HepG2 (cell line): Measurements from ENCODE around the gene FAM47B. TPM values are rescaled to one million over a fixed set of nuclear protein-coding genes. Genes with fewer than 3 reads are reported as not detected.

ENCODE experiments used
- ATAC-seq: fragments of 200-7000 bp; cut with Tn5 transposase; 3 replicates; pipeline ENCODE4 v1.9.1; 2020; ENCODE audit warnings: mild to moderate bottlenecking, moderate library complexity
- BruUV-seq: library from RNA; stranded (reverse); fragments of 400-500 nt; replicated peaks from 2 replicates; lab custom pipeline; 2021; lab: Mats Ljungman, UMichigan
- CTCF ChIA-PET: fragments of 300-600 bp; formaldehyde crosslinking; extraction: SDS; loops from one replicate; lab custom pipeline; 2021; ENCODE audit warnings: low total read pairs, inconsistent platforms, low intra/inter-chr PET ratio; lab: Yijun Ruan, JAX
- POLR2A ChIA-PET: fragments of 350-600 bp; sonication (Branson Sonifier 250); formaldehyde crosslinking; loops from one replicate; lab custom pipeline; 2020; ENCODE audit warnings: antibody characterized with exemption, inconsistent platforms; lab: Yijun Ruan, JAX
- DNase-seq: peaks from one replicate; pipeline ENCODE4 v3.0.0-alpha.2; 2015; ENCODE audit warnings: low spot score
- FAIRE-seq: peaks from 3 replicates; lab custom pipeline; 2011; peaks lifted over from hg19 to GRCh38; lab: Jason Lieb, UNC
- H2AFZ ChIP-seq: one replicate; pipeline ENCODE4 v1.6.1; 2011; ENCODE audit warnings: low read length, inconsistent platforms
- H3K27ac ChIP-seq: fragments of 300-600 bp; 3 replicates; pipeline ENCODE4 v1.8.0; 2011; ENCODE audit warnings: mixed run types, mild to moderate bottlenecking, mixed read lengths, low read length, inconsistent platforms; ENCODE audit not compliant: insufficient read depth; ENCODE audit errors: extremely low read length
- H3K27me3 ChIP-seq, 2 experiments: fragments of 200-600 bp in 1 of 2; 2 replicates in 1 of 2; 3 replicates in 1 of 2; pipeline versions ENCODE4 v1.6.0 to v1.8.0; 2011; ENCODE audit warnings: low read length in 2 of 2, mild to moderate bottlenecking in 2 of 2, moderate library complexity in 2 of 2, inconsistent platforms in 1 of 2; ENCODE audit not compliant: insufficient read depth in 2 of 2, control insufficient read depth in 1 of 2
- H3K36me3 ChIP-seq, 2 experiments: fragments of 200-600 bp in 1 of 2; replicated peaks in 1 of 2; 2 replicates in 1 of 2; 3 replicates in 1 of 2; pipeline versions ENCODE4 v1.5.1 to v1.8.0; 2011; ENCODE audit warnings: low read length in 2 of 2, inconsistent platforms in 1 of 2; ENCODE audit not compliant: insufficient read depth in 2 of 2, control insufficient read depth in 1 of 2
- H3K4me1 ChIP-seq: 2 replicates; pipeline ENCODE4 v1.5.1; 2012; ENCODE audit warnings: low read length, inconsistent platforms; ENCODE audit not compliant: insufficient read depth
- H3K4me2 ChIP-seq: 2 replicates; pipeline ENCODE4 v1.6.0; 2011; ENCODE audit warnings: low read depth, low read length, inconsistent platforms
- H3K4me3 ChIP-seq, 3 experiments: fragments of 200-600 bp in 1 of 3; sonication (generic), shearing (Covaris generic) in 1 of 3; replicated peaks in 1 of 3; 2 replicates each; pipeline ENCODE4 v1.5.1; 2011 to 2016; ENCODE audit warnings: low read length in 3 of 3, inconsistent platforms in 2 of 3, low read depth in 2 of 3, mild to moderate bottlenecking in 2 of 3, control low read depth in 1 of 3, mixed read lengths in 1 of 3; ENCODE audit not compliant: insufficient read depth in 1 of 3
- H3K79me2 ChIP-seq: one replicate; pipeline ENCODE4 v1.6.1; 2011; ENCODE audit warnings: low read length, inconsistent platforms; ENCODE audit not compliant: insufficient read depth
- H3K9ac ChIP-seq: 2 replicates; pipeline ENCODE4 v1.6.0; 2011; ENCODE audit warnings: mild to moderate bottlenecking, low read depth, low read length, inconsistent platforms; ENCODE audit not compliant: insufficient read depth
- H3K9me3 ChIP-seq: 2 replicates; pipeline ENCODE4 v1.5.1; 2012; ENCODE audit warnings: mild to moderate bottlenecking, low read length
- H4K20me1 ChIP-seq: 2 replicates; pipeline ENCODE4 v1.6.0; 2011; ENCODE audit warnings: inconsistent platforms, mild to moderate bottlenecking, low read length, moderate library complexity; ENCODE audit not compliant: insufficient read depth
- BRCA1 ChIP-seq: sonication (generic); formaldehyde crosslinking; IDR thresholded peaks from 2 replicates; pipeline ENCODE4 v1.4.0; 2020; ENCODE audit warnings: missing genetic modification reagents
- CCDC6 ChIP-seq: sonication (generic); formaldehyde crosslinking; IDR thresholded peaks from 2 replicates; pipeline ENCODE4 v1.8.1; 2022; ENCODE audit warnings: mild to moderate bottlenecking, missing genetic modification reagents, moderate library complexity
- IRF2 ChIP-seq: IDR thresholded peaks from 2 replicates; pipeline ENCODE4 v1.6.1; 2018; ENCODE audit warnings: missing genetic modification reagents, missing compliant biosample characterization
- ONECUT2 ChIP-seq: sonication (generic); formaldehyde crosslinking; IDR thresholded peaks from 2 replicates; pipeline ENCODE4 v1.4.0; 2020; ENCODE audit warnings: missing genetic modification reagents
- RFX3 ChIP-seq: IDR thresholded peaks from 2 replicates; pipeline ENCODE4 v1.6.1; 2016; ENCODE audit warnings: missing biosample characterization, missing genetic modification reagents
- SNAI1 ChIP-seq: sonication (generic); formaldehyde crosslinking; IDR thresholded peaks from 2 replicates; pipeline ENCODE4 v1.5.0; 2020; ENCODE audit warnings: mild to moderate bottlenecking, missing genetic modification reagents, borderline replicate concordance
- YY1 ChIP-seq: IDR thresholded peaks from 2 replicates; pipeline ENCODE4 v1.6.1; 2011; ENCODE audit warnings: low read length, low read depth, moderate library complexity, mild to moderate bottlenecking; ENCODE audit not compliant: insufficient read depth, insufficient replicate concordance
- ZNF451 ChIP-seq: sonication (generic); formaldehyde crosslinking; IDR thresholded peaks from 2 replicates; pipeline ENCODE4 v1.5.0; 2020; ENCODE audit warnings: mild to moderate bottlenecking, missing genetic modification reagents
- ZNF567 ChIP-seq: sonication (generic); formaldehyde crosslinking; IDR thresholded peaks from 2 replicates; pipeline ENCODE4 v1.8.1; 2023; ENCODE audit warnings: mild to moderate bottlenecking, missing genetic modification reagents, borderline replicate concordance
- ZNF644 ChIP-seq: IDR thresholded peaks from 2 replicates; pipeline ENCODE4 v1.6.1; 2016; ENCODE audit warnings: low read depth
- WGBS: methylation state at CpG from one replicate; pipeline ENCODE4 v1.1.6; 2017; ENCODE audit warnings: low lambda C conversion rate; 5-methylcytosine and 5-hydroxymethylcytosine counted together
- in situ Hi-C: cut with HindIII; loops from 2 replicates; pipeline ENCODE4 v1.10.0; 2017; ENCODE audit warnings: low pct_unique_long_range_greater_than_20kb; ENCODE audit not compliant: extremely low pct_ligation_motif_present
- intact Hi-C: fragments of 100-400 bp; cut with micrococcal nuclease; formaldehyde crosslinking; loops from one replicate; pipeline ENCODE4 v1.10.0; 2022; ENCODE audit not compliant: unreplicated experiment
- polyA plus RNA-seq, 8 experiments: library from polyadenylated mRNA; depleted of rRNA in 3 of 8; stranded (reverse) in 7 of 8; unstranded in 1 of 8; fragments of >200 nt; fragmentation: Illumina TruSeq in 4 of 8; extraction: Trizol in 4 of 8; gene quantifications; 2 replicates each; pipeline versions ENCODE4 v1.2.1 to v1.2.3, GENCODE V29; 2011 to 2016; ENCODE audit warnings: low read depth in 4 of 8, missing spikeins in 1 of 8, mixed read lengths in 1 of 8; ENCODE audit not compliant: insufficient read depth in 1 of 8
- total RNA-seq, 5 experiments: library from RNA; depleted of rRNA; stranded (reverse); fragments of >200 nt; fragmentation: Illumina TruSeq; extraction: Trizol; gene quantifications; 2 replicates each; pipeline ENCODE4 v1.2.3, GENCODE V29; 2016; ENCODE audit warnings: low read depth in 1 of 5
- TF ChIP-seq, protein P1 (sequence below): sonication (generic); formaldehyde crosslinking; IDR thresholded peaks from 2 replicates; pipeline ENCODE4 v1.5.0; 2020; ENCODE audit warnings: mild to moderate bottlenecking, missing genetic modification reagents
- TF ChIP-seq, protein P2 (sequence below): sonication (generic); formaldehyde crosslinking; conservative IDR thresholded peaks from 2 replicates; pipeline ENCODE4 v1.4.0; 2020; ENCODE audit warnings: missing genetic modification reagents
- TF ChIP-seq, protein P3 (sequence below): sonication (generic); formaldehyde crosslinking; IDR thresholded peaks from 2 replicates; pipeline ENCODE4 v1.5.1; 2020; ENCODE audit warnings: mild to moderate bottlenecking, moderate library complexity, missing genetic modification reagents

The FAM47B gene
- total and polyA plus RNA-seq, 2 of the 13 experiments (the other 11 are each of a cell fraction or from before 2014, with no cell fraction given) = not detected

DNA sequence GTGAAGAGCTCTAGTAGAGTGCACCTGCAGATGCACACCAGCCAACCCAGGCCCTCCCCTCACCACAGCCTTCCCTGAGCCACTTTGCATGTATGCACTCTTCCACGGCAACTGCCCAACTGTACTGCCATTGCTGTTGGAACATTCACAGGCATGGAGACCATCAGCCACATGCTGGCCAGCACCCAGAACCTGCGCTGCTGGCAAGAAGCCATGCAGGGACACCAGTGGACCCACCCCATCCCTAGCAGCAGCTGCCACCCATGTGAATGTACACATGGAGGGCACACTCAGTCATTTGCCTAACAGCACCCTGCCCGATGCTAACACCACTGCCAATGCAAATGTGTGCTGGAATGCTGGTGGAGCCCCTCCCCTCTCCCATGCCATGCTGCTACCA, 35.6 kb downstream of the FAM47B start:
- no peak for DNase-seq
- Histone ChIP-seq H3K4me1 (no peaks in the 10 kb centered on the region), H3K36me3 (no peaks in the 10 kb centered on the region), H3K9me3 (peaks cover 4% of the 10 kb centered on the region; the same call in 1 of the 2 replicates), H3K4me2 (no peak overlapping the region), H3K9ac (no peak overlapping the region), H3K27ac (no peak overlapping the region), H2AFZ (no peak overlapping the region), H3K27me3 (no peaks in the 10 kb centered on the region), H3K79me2 (no peaks in the 10 kb centered on the region), H3K4me3 (no peak overlapping the region), H4K20me1 (no peaks in the 10 kb centered on the region)
- ATAC-seq = no peak
- intact Hi-C loops = no loop called here
- in situ Hi-C loops = no loop called here
- no peak for FAIRE-seq
- ChIA-PET POLR2A (no interaction called here), CTCF (no interaction called here)
- BruUV-seq = no TSS peak
- TF ChIP-seq CCDC6 (no peak), IRF2 (no peak), ONECUT2 (CRISPR knock-in tag) (no peak), YY1 (no peak), ZNF451 (no peak), BRCA1 (no peak), ZNF644 (CRISPR knock-in tag) (no peak), SNAI1 (no peak), ZNF567 (CRISPR knock-in tag) (no peak), RFX3 (CRISPR knock-in tag) (no peak)
- TF ChIP-seq, protein P1, sequence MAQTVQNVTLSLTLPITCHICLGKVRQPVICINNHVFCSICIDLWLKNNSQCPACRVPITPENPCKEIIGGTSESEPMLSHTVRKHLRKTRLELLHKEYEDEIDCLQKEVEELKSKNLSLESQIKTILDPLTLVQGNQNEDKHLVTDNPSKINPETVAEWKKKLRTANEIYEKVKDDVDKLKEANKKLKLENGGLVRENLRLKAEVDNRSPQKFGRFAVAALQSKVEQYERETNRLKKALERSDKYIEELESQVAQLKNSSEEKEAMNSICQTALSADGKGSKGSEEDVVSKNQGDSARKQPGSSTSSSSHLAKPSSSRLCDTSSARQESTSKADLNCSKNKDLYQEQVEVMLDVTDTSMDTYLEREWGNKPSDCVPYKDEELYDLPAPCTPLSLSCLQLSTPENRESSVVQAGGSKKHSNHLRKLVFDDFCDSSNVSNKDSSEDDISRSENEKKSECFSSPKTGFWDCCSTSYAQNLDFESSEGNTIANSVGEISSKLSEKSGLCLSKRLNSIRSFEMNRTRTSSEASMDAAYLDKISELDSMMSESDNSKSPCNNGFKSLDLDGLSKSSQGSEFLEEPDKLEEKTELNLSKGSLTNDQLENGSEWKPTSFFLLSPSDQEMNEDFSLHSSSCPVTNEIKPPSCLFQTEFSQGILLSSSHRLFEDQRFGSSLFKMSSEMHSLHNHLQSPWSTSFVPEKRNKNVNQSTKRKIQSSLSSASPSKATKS (CRISPR knock-in tag) = no peak
- TF ChIP-seq, protein P2, sequence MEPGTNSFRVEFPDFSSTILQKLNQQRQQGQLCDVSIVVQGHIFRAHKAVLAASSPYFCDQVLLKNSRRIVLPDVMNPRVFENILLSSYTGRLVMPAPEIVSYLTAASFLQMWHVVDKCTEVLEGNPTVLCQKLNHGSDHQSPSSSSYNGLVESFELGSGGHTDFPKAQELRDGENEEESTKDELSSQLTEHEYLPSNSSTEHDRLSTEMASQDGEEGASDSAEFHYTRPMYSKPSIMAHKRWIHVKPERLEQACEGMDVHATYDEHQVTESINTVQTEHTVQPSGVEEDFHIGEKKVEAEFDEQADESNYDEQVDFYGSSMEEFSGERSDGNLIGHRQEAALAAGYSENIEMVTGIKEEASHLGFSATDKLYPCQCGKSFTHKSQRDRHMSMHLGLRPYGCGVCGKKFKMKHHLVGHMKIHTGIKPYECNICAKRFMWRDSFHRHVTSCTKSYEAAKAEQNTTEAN (CRISPR knock-in tag) = no peak
- TF ChIP-seq, protein P3, sequence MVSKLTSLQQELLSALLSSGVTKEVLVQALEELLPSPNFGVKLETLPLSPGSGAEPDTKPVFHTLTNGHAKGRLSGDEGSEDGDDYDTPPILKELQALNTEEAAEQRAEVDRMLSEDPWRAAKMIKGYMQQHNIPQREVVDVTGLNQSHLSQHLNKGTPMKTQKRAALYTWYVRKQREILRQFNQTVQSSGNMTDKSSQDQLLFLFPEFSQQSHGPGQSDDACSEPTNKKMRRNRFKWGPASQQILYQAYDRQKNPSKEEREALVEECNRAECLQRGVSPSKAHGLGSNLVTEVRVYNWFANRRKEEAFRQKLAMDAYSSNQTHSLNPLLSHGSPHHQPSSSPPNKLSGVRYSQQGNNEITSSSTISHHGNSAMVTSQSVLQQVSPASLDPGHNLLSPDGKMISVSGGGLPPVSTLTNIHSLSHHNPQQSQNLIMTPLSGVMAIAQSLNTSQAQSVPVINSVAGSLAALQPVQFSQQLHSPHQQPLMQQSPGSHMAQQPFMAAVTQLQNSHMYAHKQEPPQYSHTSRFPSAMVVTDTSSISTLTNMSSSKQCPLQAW = no peak
- WGBS = no CpG with 5 or more reads among the region's 3 CpGs
